Measurements from ENCODE around the gene GPHN. TPM values are rescaled to one million over a fixed set of nuclear protein-coding genes. Genes with fewer than 3 reads are reported as not detected.

The GPHN gene
- total and polyA plus RNA-seq, 2 of the 8 experiments (the other 6 are each of a cell fraction or from before 2014, with no cell fraction given) = 6.0 to 16.0 TPM

DNA sequence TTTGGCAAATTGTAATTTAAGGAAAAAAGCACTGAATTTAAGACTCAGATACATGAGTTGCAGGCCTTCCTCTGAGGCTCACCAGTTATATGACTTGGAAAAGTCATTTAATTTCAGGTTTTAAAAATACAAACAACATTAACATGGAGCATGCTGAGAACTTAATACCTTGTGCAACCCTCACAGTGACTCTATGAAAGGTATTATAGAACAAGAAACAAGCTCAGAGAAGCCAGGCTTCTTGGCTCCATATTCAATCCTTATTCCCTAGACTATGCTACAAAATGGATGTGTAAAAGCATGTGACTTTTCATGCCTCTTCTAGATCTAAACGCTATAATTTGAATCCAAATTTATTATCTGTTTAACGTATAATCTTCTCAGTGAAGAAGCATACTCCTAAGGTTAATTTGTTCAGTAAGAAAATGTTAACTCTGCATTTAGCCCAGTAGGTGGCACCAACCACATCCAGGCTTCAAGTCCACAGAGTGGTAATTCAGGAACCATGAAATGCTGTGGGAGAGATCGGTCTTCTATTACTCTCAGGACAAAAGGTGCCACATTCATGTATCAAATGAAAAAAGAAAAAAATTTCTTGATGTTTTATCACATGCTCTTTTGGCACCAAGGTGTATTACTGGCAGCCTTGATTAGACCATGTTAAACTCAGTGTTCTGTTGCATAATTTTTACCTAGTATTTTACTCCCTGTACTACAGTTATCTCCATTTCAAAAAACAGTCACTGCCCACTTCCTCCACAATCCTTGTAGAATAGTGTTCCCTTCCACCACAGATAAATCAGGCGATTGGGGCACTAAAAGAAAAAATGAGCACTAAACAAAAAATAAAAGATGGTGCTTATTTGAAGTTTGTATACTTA, 12.5 kb upstream of the GPHN start (continued):
- TF ChIP-seq CREB1 (IDR thresholded peaks at IDR 0.05) = no peak

All from H1 (cell line).